Panc1 (cell line): ENCODE measurements around the gene MRPS18A. TPM values are rescaled to one million over a fixed set of nuclear protein-coding genes. Genes with fewer than 3 reads are reported as not detected.

ENCODE experiments used
- ATAC-seq: fragments of 200-7000 bp; cut with Tn5 transposase; 2 replicates; pipeline ENCODE4 v1.9.1; 2020; ENCODE audit warnings: mild to moderate bottlenecking, moderate library complexity
- BruUV-seq: library from RNA; stranded (reverse); fragments of 400-500 nt; replicated peaks from 2 replicates; lab custom pipeline; 2021; lab: Mats Ljungman, UMichigan
- CTCF ChIA-PET: fragments of 300-600 bp; sonication (Branson Sonifier 250); formaldehyde crosslinking; loops from one replicate; lab custom pipeline; 2022; ENCODE audit warnings: antibody characterized with exemption; lab: Charles Lee
- POLR2A ChIA-PET: fragments of 300-600 bp; sonication (Branson Sonifier 250); formaldehyde crosslinking; loops from one replicate; lab custom pipeline; 2022; ENCODE audit warnings: antibody characterized with exemption; lab: Charles Lee
- DNase-seq: peaks from one replicate; pipeline ENCODE4 v3.0.0-alpha.2; 2010; ENCODE audit warnings: low read depth, low spot score
- H3K27ac ChIP-seq: 2 replicates; pipeline ENCODE4 v1.5.1; 2011; ENCODE audit warnings: mild to moderate bottlenecking, low read length, inconsistent platforms
- H3K27me3 ChIP-seq: fragments of 200-500 bp; sonication (Bioruptor generic); 2 replicates; pipeline ENCODE4 v1.6.0; 2014; ENCODE audit warnings: low read length, inconsistent platforms; ENCODE audit not compliant: control insufficient read depth, insufficient read depth
- H3K36me3 ChIP-seq: fragments of 200-500 bp; sonication (Bioruptor generic); 2 replicates; pipeline ENCODE4 v1.5.1; 2014; ENCODE audit warnings: inconsistent platforms, mild to moderate bottlenecking, low read length, moderate library complexity; ENCODE audit not compliant: control insufficient read depth, insufficient read depth
- H3K4me1 ChIP-seq: 2 replicates; pipeline ENCODE4 v1.5.1; 2011; ENCODE audit warnings: inconsistent platforms, mild to moderate bottlenecking, low read length, moderate library complexity; ENCODE audit not compliant: control insufficient read depth, insufficient read depth
- H3K4me3 ChIP-seq, 2 experiments: 2 replicates each; pipeline ENCODE4 v1.5.1; 2011 to 2012; ENCODE audit warnings: low read depth in 2 of 2, low read length in 2 of 2, mild to moderate bottlenecking in 2 of 2, inconsistent platforms in 1 of 2, moderate library complexity in 1 of 2
- H3K9me3 ChIP-seq: fragments of 200-500 bp; sonication (Bioruptor generic); 2 replicates; pipeline ENCODE4 v1.5.1; 2014; ENCODE audit warnings: low read depth, mild to moderate bottlenecking, inconsistent platforms, low read length, moderate library complexity; ENCODE audit not compliant: control insufficient read depth, insufficient read depth
- POLR2AphosphoS5 ChIP-seq: IDR thresholded peaks from 2 replicates; pipeline ENCODE4 v1.6.1; 2012; ENCODE audit warnings: mild to moderate bottlenecking, low read depth, low read length, moderate library complexity
- SIN3A ChIP-seq: IDR thresholded peaks from 2 replicates; pipeline ENCODE4 v1.6.1; 2012; ENCODE audit warnings: low read depth, mild to moderate bottlenecking, low read length, moderate library complexity, borderline replicate concordance; ENCODE audit not compliant: insufficient read depth
- TCF7L2 ChIP-seq: IDR thresholded peaks from 2 replicates; pipeline ENCODE4 v1.6.1; 2011; ENCODE audit warnings: mild to moderate bottlenecking, low read depth, low read length, inconsistent platforms
- in situ Hi-C: cut with HindIII; loops from 2 replicates; pipeline ENCODE4 v1.10.0; 2016; ENCODE audit warnings: low sequenced_read_pairs, low pct_unique_long_range_greater_than_20kb
- intact Hi-C: fragments of 100-400 bp; cut with micrococcal nuclease; formaldehyde crosslinking; loops from one replicate; pipeline ENCODE4 v1.10.0; 2022; ENCODE audit not compliant: unreplicated experiment
- total RNA-seq: library from RNA; stranded (reverse); gene quantifications from one replicate; pipeline ENCODE4 v1.2.1, GENCODE V29; 2021; ENCODE audit not compliant: unreplicated experiment
- TF ChIP-seq, protein P1 (sequence below), 2 experiments: IDR thresholded peaks; 2 replicates each; pipeline ENCODE4 v1.6.1; 2011 to 2012; ENCODE audit warnings: low read depth in 2 of 2, control low read depth in 1 of 2, low read length in 1 of 2, mild to moderate bottlenecking in 1 of 2, moderate library complexity in 1 of 2; ENCODE audit not compliant: insufficient read depth in 1 of 2
- TF ChIP-seq, protein P2 (sequence below): fragments of 450-650 bp; IDR thresholded peaks from 2 replicates; pipeline ENCODE4 v1.5.1; 2017; ENCODE audit warnings: mild to moderate bottlenecking

The MRPS18A gene
- total RNA-seq, 1 experiment from 2014 or later: 45.8 TPM

DNA sequence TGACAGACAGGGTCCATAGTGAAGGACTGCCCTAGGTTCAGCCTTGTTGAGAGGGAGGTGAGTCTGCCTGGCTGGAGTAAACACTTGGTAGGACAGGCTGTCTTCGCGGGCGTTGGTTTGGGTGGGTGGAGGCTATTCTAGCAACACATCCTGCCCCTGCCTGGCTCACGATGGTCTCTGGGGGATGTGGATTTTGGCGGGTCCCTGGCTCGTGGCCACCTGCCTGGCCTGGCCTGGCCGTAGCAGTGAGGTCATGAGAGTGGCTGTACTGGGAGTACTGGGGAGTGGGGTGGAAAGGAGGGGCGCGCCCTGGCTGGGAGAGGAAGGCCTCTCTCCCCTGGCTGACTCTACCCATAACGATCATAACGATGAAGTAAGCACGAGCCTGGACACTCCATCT is 30.2 kb upstream of the MRPS18A start:
- TF ChIP-seq POLR2AphosphoS5 (no peak), TCF7L2 (no peak), SIN3A (no peak)
- TF ChIP-seq, protein P1, sequence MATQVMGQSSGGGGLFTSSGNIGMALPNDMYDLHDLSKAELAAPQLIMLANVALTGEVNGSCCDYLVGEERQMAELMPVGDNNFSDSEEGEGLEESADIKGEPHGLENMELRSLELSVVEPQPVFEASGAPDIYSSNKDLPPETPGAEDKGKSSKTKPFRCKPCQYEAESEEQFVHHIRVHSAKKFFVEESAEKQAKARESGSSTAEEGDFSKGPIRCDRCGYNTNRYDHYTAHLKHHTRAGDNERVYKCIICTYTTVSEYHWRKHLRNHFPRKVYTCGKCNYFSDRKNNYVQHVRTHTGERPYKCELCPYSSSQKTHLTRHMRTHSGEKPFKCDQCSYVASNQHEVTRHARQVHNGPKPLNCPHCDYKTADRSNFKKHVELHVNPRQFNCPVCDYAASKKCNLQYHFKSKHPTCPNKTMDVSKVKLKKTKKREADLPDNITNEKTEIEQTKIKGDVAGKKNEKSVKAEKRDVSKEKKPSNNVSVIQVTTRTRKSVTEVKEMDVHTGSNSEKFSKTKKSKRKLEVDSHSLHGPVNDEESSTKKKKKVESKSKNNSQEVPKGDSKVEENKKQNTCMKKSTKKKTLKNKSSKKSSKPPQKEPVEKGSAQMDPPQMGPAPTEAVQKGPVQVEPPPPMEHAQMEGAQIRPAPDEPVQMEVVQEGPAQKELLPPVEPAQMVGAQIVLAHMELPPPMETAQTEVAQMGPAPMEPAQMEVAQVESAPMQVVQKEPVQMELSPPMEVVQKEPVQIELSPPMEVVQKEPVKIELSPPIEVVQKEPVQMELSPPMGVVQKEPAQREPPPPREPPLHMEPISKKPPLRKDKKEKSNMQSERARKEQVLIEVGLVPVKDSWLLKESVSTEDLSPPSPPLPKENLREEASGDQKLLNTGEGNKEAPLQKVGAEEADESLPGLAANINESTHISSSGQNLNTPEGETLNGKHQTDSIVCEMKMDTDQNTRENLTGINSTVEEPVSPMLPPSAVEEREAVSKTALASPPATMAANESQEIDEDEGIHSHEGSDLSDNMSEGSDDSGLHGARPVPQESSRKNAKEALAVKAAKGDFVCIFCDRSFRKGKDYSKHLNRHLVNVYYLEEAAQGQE (IDR thresholded peaks at IDR 0.05; ENCODE audit: insufficient read depth in 1 of 2, low read depth in 2 of 2, low read length in 1 of 2): no peak
- TF ChIP-seq, protein P2, sequence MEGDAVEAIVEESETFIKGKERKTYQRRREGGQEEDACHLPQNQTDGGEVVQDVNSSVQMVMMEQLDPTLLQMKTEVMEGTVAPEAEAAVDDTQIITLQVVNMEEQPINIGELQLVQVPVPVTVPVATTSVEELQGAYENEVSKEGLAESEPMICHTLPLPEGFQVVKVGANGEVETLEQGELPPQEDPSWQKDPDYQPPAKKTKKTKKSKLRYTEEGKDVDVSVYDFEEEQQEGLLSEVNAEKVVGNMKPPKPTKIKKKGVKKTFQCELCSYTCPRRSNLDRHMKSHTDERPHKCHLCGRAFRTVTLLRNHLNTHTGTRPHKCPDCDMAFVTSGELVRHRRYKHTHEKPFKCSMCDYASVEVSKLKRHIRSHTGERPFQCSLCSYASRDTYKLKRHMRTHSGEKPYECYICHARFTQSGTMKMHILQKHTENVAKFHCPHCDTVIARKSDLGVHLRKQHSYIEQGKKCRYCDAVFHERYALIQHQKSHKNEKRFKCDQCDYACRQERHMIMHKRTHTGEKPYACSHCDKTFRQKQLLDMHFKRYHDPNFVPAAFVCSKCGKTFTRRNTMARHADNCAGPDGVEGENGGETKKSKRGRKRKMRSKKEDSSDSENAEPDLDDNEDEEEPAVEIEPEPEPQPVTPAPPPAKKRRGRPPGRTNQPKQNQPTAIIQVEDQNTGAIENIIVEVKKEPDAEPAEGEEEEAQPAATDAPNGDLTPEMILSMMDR: no peak
- no peak overlapping the region for H3K27ac ChIP-seq
- CTCF ChIA-PET: no interaction called here
- no TSS peak for BruUV-seq
- H3K36me3 ChIP-seq: no peaks in the 10 kb centered on the region
- H3K27me3 ChIP-seq: no peaks in the 10 kb centered on the region
- ATAC-seq (no peak), DNase-seq (no peak)
- intact Hi-C loops: no loop called here
- no peaks in the 10 kb centered on the region for H3K9me3 ChIP-seq
- no peaks in the 10 kb centered on the region for H3K4me1 ChIP-seq
- in situ Hi-C loops: no loop called here
- POLR2A ChIA-PET: no interaction called here
- no peak overlapping the region for H3K4me3 ChIP-seq

DNA sequence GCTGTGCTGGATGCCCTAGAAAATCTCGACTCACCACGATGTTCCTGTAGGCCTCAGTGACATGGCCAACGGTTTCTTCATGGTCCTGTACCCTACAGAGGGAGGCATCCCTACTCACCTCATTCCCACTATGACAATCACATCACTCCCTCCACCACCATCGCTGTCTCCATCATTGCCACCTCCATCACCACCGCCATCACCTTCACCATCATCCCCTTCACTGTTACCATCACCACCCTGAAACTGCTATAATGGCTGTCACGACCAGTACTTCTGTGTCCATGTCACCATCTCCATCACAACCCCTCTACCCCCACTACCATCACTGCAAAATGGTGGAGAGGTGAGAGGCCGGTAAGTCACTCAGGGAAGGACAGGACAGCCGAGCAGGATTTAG is 29.8 kb upstream of the MRPS18A start:
- ChIA-PET CTCF (no interaction called here), POLR2A (no interaction called here)
- Histone ChIP-seq H3K27me3 (no peaks in the 10 kb centered on the region), H3K9me3 (no peaks in the 10 kb centered on the region), H3K4me3 (no peak overlapping the region), H3K36me3 (no peaks in the 10 kb centered on the region), H3K27ac (no peak overlapping the region), H3K4me1 (no peaks in the 10 kb centered on the region)
- intact Hi-C loops: no loop called here
- ATAC-seq (no peak), DNase-seq (no peak)
- BruUV-seq: no TSS peak
- TF ChIP-seq, protein P2: no peak
- TF ChIP-seq SIN3A (no peak), POLR2AphosphoS5 (no peak), TCF7L2 (no peak)
- TF ChIP-seq, protein P1 (IDR thresholded peaks at IDR 0.05; ENCODE audit: insufficient read depth in 1 of 2, low read depth in 2 of 2, low read length in 1 of 2): no peak
- in situ Hi-C loops: no loop called here
